ENCODE data around the gene DISC1.
A peak's percentile ranks its signal among the peaks of the same experiment; 100 is the strongest.

DISC1 gene

GRCh38 chr1:231836227-231836893 is 209.8 kb downstream of the DISC1 start:
- no peak for TF ChIP-seq CTCF (conservative IDR thresholded peaks at IDR 0.05; ENCODE audit: low read depth, low read length)
- DNase-seq (ENCODE audit: low read depth) = no peak
- H3K4me3 ChIP-seq (ENCODE audit: low read depth, low read length) = no peak overlapping the region

- no peak for DNase-seq (ENCODE audit: low read depth)
- no peak overlapping the region for H3K4me3 ChIP-seq (ENCODE audit: low read depth, low read length)
- no peak for TF ChIP-seq CTCF (conservative IDR thresholded peaks at IDR 0.05; ENCODE audit: low read depth, low read length)
Observed at GRCh38 chr1:231838521-231838920, 211.9 kb downstream of the DISC1 start.

GRCh38 chr1:231839999-231840398 is 213.4 kb downstream of the DISC1 start:
- no peak for DNase-seq (ENCODE audit: low read depth)
- no peak overlapping the region for H3K4me3 ChIP-seq (ENCODE audit: low read depth, low read length)
- no peak for TF ChIP-seq CTCF (conservative IDR thresholded peaks at IDR 0.05; ENCODE audit: low read depth, low read length)

- TF ChIP-seq CTCF (conservative IDR thresholded peaks at IDR 0.05; ENCODE audit: low read depth, low read length) = no peak
- no peak overlapping the region for H3K4me3 ChIP-seq (ENCODE audit: low read depth, low read length)
- peak; percentile 61 for DNase-seq (ENCODE audit: low read depth)
Observed at GRCh38 chr1:231841616-231842344, 215.2 kb downstream of the DISC1 start.

- H3K4me3 ChIP-seq (ENCODE audit: low read depth, low read length) = no peak overlapping the region
- no peak for TF ChIP-seq CTCF (conservative IDR thresholded peaks at IDR 0.05; ENCODE audit: low read depth, low read length)
- DNase-seq (ENCODE audit: low read depth) = no peak
Observed at GRCh38 chr1:231842441-231842840, 215.9 kb downstream of the DISC1 start.

- TF ChIP-seq CTCF (conservative IDR thresholded peaks at IDR 0.05; ENCODE audit: low read depth, low read length) = peak; percentile 36
- no peak overlapping the region for H3K4me3 ChIP-seq (ENCODE audit: low read depth, low read length)
- peak; percentile 16 for DNase-seq (ENCODE audit: low read depth)
Observed at GRCh38 chr1:231844986-231845502, 218.5 kb downstream of the DISC1 start.
